ENCODE data around the gene FRAT2.

DNA sequence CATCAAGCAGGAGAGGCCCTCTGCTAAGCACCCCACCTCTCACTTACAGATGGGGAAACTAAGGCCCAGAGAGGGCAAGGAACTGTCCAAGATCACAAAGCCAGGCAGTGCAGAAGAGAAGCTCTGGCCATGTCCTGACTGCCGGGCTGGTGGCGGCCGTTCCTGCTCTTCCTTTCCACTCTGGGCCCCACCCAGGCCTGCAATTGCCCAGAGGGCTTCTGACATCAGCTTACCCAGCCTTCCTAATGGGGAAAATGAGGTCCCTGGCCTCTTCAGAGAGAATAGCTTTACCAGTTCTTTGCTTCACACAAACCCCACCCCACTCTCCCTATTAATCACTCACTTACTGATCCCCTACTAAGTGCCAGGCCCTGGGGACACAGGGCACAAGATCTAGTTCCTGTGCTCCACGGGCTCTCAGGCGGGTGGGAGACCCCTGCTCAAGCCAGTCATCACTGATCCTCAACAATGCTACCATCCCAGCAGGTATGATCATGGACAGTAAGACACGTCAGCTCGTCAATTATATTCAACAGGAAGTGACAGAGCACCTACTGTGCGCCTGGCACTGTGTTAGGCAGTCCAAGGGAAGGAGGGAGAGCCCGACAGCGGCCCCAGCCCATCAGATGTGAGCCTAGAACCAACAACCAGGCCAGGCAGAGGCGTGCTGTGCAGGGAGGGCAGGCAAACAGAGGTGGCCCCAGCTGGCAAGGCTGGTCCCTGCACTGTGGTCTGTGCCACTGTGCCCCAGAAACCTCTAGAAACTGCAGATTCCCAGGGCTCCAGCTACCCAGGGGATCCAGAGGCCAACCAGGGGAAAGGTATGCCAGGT lies 26.4 kb upstream of the FRAT2 start:
- TF ChIP-seq, protein P1, sequence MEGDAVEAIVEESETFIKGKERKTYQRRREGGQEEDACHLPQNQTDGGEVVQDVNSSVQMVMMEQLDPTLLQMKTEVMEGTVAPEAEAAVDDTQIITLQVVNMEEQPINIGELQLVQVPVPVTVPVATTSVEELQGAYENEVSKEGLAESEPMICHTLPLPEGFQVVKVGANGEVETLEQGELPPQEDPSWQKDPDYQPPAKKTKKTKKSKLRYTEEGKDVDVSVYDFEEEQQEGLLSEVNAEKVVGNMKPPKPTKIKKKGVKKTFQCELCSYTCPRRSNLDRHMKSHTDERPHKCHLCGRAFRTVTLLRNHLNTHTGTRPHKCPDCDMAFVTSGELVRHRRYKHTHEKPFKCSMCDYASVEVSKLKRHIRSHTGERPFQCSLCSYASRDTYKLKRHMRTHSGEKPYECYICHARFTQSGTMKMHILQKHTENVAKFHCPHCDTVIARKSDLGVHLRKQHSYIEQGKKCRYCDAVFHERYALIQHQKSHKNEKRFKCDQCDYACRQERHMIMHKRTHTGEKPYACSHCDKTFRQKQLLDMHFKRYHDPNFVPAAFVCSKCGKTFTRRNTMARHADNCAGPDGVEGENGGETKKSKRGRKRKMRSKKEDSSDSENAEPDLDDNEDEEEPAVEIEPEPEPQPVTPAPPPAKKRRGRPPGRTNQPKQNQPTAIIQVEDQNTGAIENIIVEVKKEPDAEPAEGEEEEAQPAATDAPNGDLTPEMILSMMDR (IDR thresholded peaks at IDR 0.05) = no peak
- TF ChIP-seq POLR2AphosphoS5 (IDR thresholded peaks at IDR 0.05) = no peak

All from breast epithelium (tissue), 3 donors.